Duodenal mucosa (tissue), 2 donors: Measurements from ENCODE around the gene RPRD1A.

ENCODE experiments used
- H3K27ac ChIP-seq: one replicate; pipeline ENCODE4 v1.7.0; 2013; ENCODE audit warnings: low read depth, low read length
- H3K27me3 ChIP-seq, 2 donors: one replicate each; pipeline ENCODE4 v1.7.0; 2013; ENCODE audit warnings: low read length in 2 of 2, control low read depth in 1 of 2; ENCODE audit not compliant: insufficient read depth in 2 of 2, control insufficient read depth in 1 of 2
- H3K36me3 ChIP-seq, 2 donors: one replicate each; pipeline ENCODE4 v1.7.0; 2013; ENCODE audit warnings: low read length in 2 of 2, control low read depth in 1 of 2; ENCODE audit not compliant: insufficient read depth in 2 of 2, control insufficient read depth in 1 of 2
- H3K4me1 ChIP-seq, 2 donors: one replicate each; pipeline ENCODE4 v1.7.0; 2013; ENCODE audit warnings: low read length in 2 of 2, control low read depth in 1 of 2; ENCODE audit not compliant: insufficient read depth in 2 of 2, control insufficient read depth in 1 of 2
- H3K4me3 ChIP-seq, 2 donors: one replicate each; pipeline ENCODE4 v1.7.0; 2013; ENCODE audit warnings: low read length in 2 of 2, low read depth in 1 of 2
- H3K9ac ChIP-seq, 2 donors: one replicate each; pipeline ENCODE4 v1.7.0; 2013; ENCODE audit warnings: low read length in 2 of 2, low read depth in 1 of 2
- H3K9me3 ChIP-seq, 2 donors: one replicate each; pipeline ENCODE4 v1.7.0; 2013; ENCODE audit warnings: low read length in 2 of 2, control low read depth in 1 of 2; ENCODE audit not compliant: control insufficient read depth in 1 of 2

Gene RPRD1A

GRCh38 chr18:36064027-36064808 is 3.1 kb downstream of the RPRD1A start:
- H3K9ac ChIP-seq: no peak overlapping the region
- no peaks in the 10 kb centered on the region for H3K9me3 ChIP-seq
- H3K4me3 ChIP-seq: no peak overlapping the region
- no peaks in the 10 kb centered on the region for H3K27me3 ChIP-seq
- peaks cover 10% of the 10 kb centered on the region in 2 donors for H3K4me1 ChIP-seq
- no peak overlapping the region for H3K27ac ChIP-seq
- no peaks in the 10 kb centered on the region for H3K36me3 ChIP-seq

- no peak overlapping the region for H3K9ac ChIP-seq
Measured at GRCh38 chr18:36058674-36059073, 8.7 kb downstream of the RPRD1A start.

GRCh38 chr18:36051760-36052159 is 15.6 kb downstream of the RPRD1A start:
- H3K9me3 ChIP-seq: peaks cover 0 to 8% of the 10 kb centered on the region in 2 donors
- H3K27ac ChIP-seq: no peak overlapping the region
- no peaks in the 10 kb centered on the region for H3K4me1 ChIP-seq
- no peaks in the 10 kb centered on the region for H3K36me3 ChIP-seq
- no peak overlapping the region for H3K9ac ChIP-seq
- H3K4me3 ChIP-seq: no peak overlapping the region
- H3K27me3 ChIP-seq: no peaks in the 10 kb centered on the region

More at GRCh38 chr18:36058674-36059073, 8.7 kb downstream of the RPRD1A start:
- Histone ChIP-seq H3K27me3 (no peaks in the 10 kb centered on the region), H3K9me3 (no peaks in the 10 kb centered on the region), H3K36me3 (no peaks in the 10 kb centered on the region), H3K4me1 (no peaks in the 10 kb centered on the region), H3K27ac (no peak overlapping the region), H3K4me3 (no peak overlapping the region)

- no peak overlapping the region for H3K27ac ChIP-seq
- H3K36me3 ChIP-seq: no peaks in the 10 kb centered on the region
- H3K4me1 ChIP-seq: no peaks in the 10 kb centered on the region
- H3K9me3 ChIP-seq: peaks cover 0 to 8% of the 10 kb centered on the region in 2 donors
- no peak overlapping the region for H3K9ac ChIP-seq
- H3K4me3 ChIP-seq: no peak overlapping the region
- H3K27me3 ChIP-seq: no peaks in the 10 kb centered on the region
Measured at GRCh38 chr18:36050479-36050878, 16.9 kb downstream of the RPRD1A start.

- Histone ChIP-seq H3K9me3 (peaks cover 0 to 8% of the 10 kb centered on the region in 2 donors), H3K4me3 (no peak overlapping the region), H3K9ac (no peak overlapping the region)
Measured at GRCh38 chr18:36047521-36047920, 19.8 kb downstream of the RPRD1A start.

GRCh38 chr18:36046898-36047297 is 20.5 kb downstream of the RPRD1A start:
- Histone ChIP-seq H3K27ac (no peak overlapping the region), H3K4me1 (no peaks in the 10 kb centered on the region), H3K4me3 (no peak overlapping the region), H3K27me3 (no peaks in the 10 kb centered on the region), H3K9ac (no peak overlapping the region), H3K36me3 (no peaks in the 10 kb centered on the region), H3K9me3 (peaks cover 0 to 6% of the 10 kb centered on the region in 2 donors)

More at GRCh38 chr18:36047521-36047920, 19.8 kb downstream of the RPRD1A start:
- no peaks in the 10 kb centered on the region for H3K4me1 ChIP-seq
- H3K36me3 ChIP-seq: no peaks in the 10 kb centered on the region
- H3K27ac ChIP-seq: no peak overlapping the region
- H3K27me3 ChIP-seq: no peaks in the 10 kb centered on the region

GRCh38 chr18:36045241-36045991 is 21.9 kb downstream of the RPRD1A start:
- Histone ChIP-seq H3K27me3 (no peaks in the 10 kb centered on the region), H3K4me3 (no peak overlapping the region), H3K27ac (no peak overlapping the region), H3K9ac (no peak overlapping the region), H3K9me3 (no peaks in the 10 kb centered on the region), H3K4me1 (no peaks in the 10 kb centered on the region), H3K36me3 (no peaks in the 10 kb centered on the region)

GRCh38 chr18:36043153-36043552 is 24.2 kb downstream of the RPRD1A start:
- Histone ChIP-seq H3K27me3 (no peaks in the 10 kb centered on the region), H3K27ac (no peak overlapping the region), H3K4me3 (no peak overlapping the region), H3K36me3 (peaks cover 0 to 7% of the 10 kb centered on the region in 2 donors), H3K9me3 (peaks cover 6 to 7% of the 10 kb centered on the region in 2 donors), H3K9ac (no peak overlapping the region), H3K4me1 (no peaks in the 10 kb centered on the region)

GRCh38 chr18:36041146-36041545 is 26.2 kb downstream of the RPRD1A start:
- no peak overlapping the region for H3K4me3 ChIP-seq
- H3K27ac ChIP-seq: no peak overlapping the region
- peaks cover 9 to 10% of the 10 kb centered on the region in 2 donors for H3K9me3 ChIP-seq
- peaks cover 0 to 9% of the 10 kb centered on the region in 2 donors for H3K36me3 ChIP-seq
- H3K4me1 ChIP-seq: no peaks in the 10 kb centered on the region
- H3K9ac ChIP-seq: no peak overlapping the region
- no peaks in the 10 kb centered on the region for H3K27me3 ChIP-seq

GRCh38 chr18:36038102-36038663 is 29.2 kb downstream of the RPRD1A start:
- Histone ChIP-seq H3K4me1 (no peaks in the 10 kb centered on the region), H3K36me3 (peaks cover 0 to 9% of the 10 kb centered on the region in 2 donors), H3K27me3 (no peaks in the 10 kb centered on the region), H3K4me3 (no peak overlapping the region), H3K9me3 (peaks cover 9 to 10% of the 10 kb centered on the region in 2 donors), H3K27ac (no peak overlapping the region), H3K9ac (no peak overlapping the region)
